Pancreas (tissue), 10 donors: ENCODE data around the gene LUZP2. TPM values are rescaled to one million over a fixed set of nuclear protein-coding genes. Genes with fewer than 3 reads are reported as not detected.

Experiments
- ATAC-seq, 4 donors: fragments of 200-7000 bp; cut with Tn5 transposase; one replicate each; pipeline versions ENCODE4 v1.8.0 to v1.9.1; 2020; ENCODE audit warnings: mild to moderate bottlenecking in 4 of 4, moderate library complexity in 4 of 4
- DNase-seq, 6 donors: peaks; one replicate each; pipeline ENCODE4 v3.0.0-alpha.2; 2020
- FAIRE-seq: peaks from 2 replicates; lab custom pipeline; 2012; peaks lifted over from hg19 to GRCh38; lab: Jason Lieb, UNC
- H3K27ac ChIP-seq, 4 donors: fragments of 200-600 bp; sonication (generic); 1 replicate in 3 of 4; 2 replicates in 1 of 4; pipeline versions ENCODE4 v1.5.0 to v1.8.0; 2020
- H3K27me3 ChIP-seq, 4 donors: fragments of 200-600 bp; one replicate each; pipeline ENCODE4 v1.8.0; 2021
- H3K36me3 ChIP-seq, 3 donors: fragments of 200-600 bp; sonication (generic) in 1 of 3; one replicate each; pipeline versions ENCODE4 v1.5.0 to v1.8.0; 2020 to 2021
- H3K4me1 ChIP-seq, 3 donors: fragments of 200-600 bp; one replicate each; pipeline ENCODE4 v1.8.0; 2021
- H3K4me3 ChIP-seq, 4 donors: fragments of 200-600 bp; sonication (generic) in 2 of 4; one replicate each; pipeline versions ENCODE4 v1.5.0 to v1.8.0; 2020 to 2021
- H3K9me3 ChIP-seq, 4 donors: fragments of 200-600 bp; one replicate each; pipeline ENCODE4 v1.8.0; 2021
- CTCF ChIP-seq, 4 donors: fragments of 200-600 bp; sonication (generic) in 3 of 4; IDR thresholded peaks; one replicate each; pipeline versions ENCODE4 v1.5.0 to v1.8.0; 2021; ENCODE audit warnings: antibody characterized with exemption in 4 of 4
- WGBS, 2 donors: extraction: QIAGEN DNeasy Blood & Tissue Kit; methylation state at CpG; one replicate each; pipeline ENCODE4 v1.1.7; 2013; 5-methylcytosine and 5-hydroxymethylcytosine counted together
- intact Hi-C, 3 donors: fragments of 100-400 bp; cut with DNase I; formaldehyde crosslinking; loops; one replicate each; pipeline versions ENCODE4 v1.11.1 to v1.14.2; 2022
- polyA plus RNA-seq, 2 donors: library from polyadenylated mRNA; stranded (reverse); fragments of 200-250 nt; gene quantifications; one replicate each; pipeline ENCODE4 v1.2.3, GENCODE V29; 2013
- total RNA-seq, 6 donors: library from RNA; stranded (reverse); fragmentation: NEBNext Ultra II Directional in 4 of 6; extraction: Animal tissue kit (Norgen Biotek cat#: 25700) in 4 of 6; gene quantifications; one replicate each; pipeline versions ENCODE4 v1.2.1 to v1.2.4, GENCODE V29; 2021 to 2023
- donor health status: healthy with polysubstance abuse.
- donor health status: DM: no; HTN: no; CAD: no; lungs with moderate emphysema.
- donor health status: DM: no; HTN: no; CAD: no.
- donor health status: control.
- donor health status: control.
- donor health status: Bipolar disorder and iron deficiency.
- donor health status: DM: yes; HTN: yes; CAD: no.
- donor health status: DM: no; HTN: no; CAD: no.
- donor health status: DM: no; HTN: no; CAD: no.
- donor health status: DM: yes; HTN: yes; CAD: no.

Gene LUZP2
- total and polyA plus RNA-seq, 8 donors, result 0.04 to 0.19 (median 0.07) TPM; not detected in 3

- no peaks in the 10 kb centered on the region for H3K36me3 ChIP-seq
- H3K27ac ChIP-seq, result no peak overlapping the region
- H3K4me1 ChIP-seq, result no peaks in the 10 kb centered on the region
- no peaks in the 10 kb centered on the region for H3K27me3 ChIP-seq
- no peak for FAIRE-seq
- no peak for TF ChIP-seq CTCF (IDR thresholded peaks at IDR 0.05)
- ATAC-seq, result no peak
- no peaks in the 10 kb centered on the region for H3K9me3 ChIP-seq
- WGBS, 2 donors, result 52 to 74% methylated on average over 2 of the region's 2 CpGs
- DNase-seq, result no peak
- H3K4me3 ChIP-seq, result no peak overlapping the region
- intact Hi-C loops, result no loop called here
Observed at GRCh38 chr11:24471084-24471483, 25.8 kb upstream of the LUZP2 start.

GRCh38 chr11:24478718-24479117 is 18.1 kb upstream of the LUZP2 start:
- no peak for ATAC-seq
- Histone ChIP-seq H3K4me3 (no peak overlapping the region), H3K27ac (no peak overlapping the region), H3K4me1 (no peaks in the 10 kb centered on the region), H3K27me3 (no peaks in the 10 kb centered on the region), H3K36me3 (no peaks in the 10 kb centered on the region), H3K9me3 (no peaks in the 10 kb centered on the region)
- 67 to 88% methylated on average over 1 of the region's 1 CpG for WGBS, 2 donors
- FAIRE-seq, result no peak
- no peak for TF ChIP-seq CTCF (IDR thresholded peaks at IDR 0.05)
- DNase-seq, result no peak
- intact Hi-C loops, result no loop called here

GRCh38 chr11:24489477-24489876 is 7.4 kb upstream of the LUZP2 start:
- FAIRE-seq (no peak), DNase-seq (no peak), ATAC-seq (no peak)
- intact Hi-C loops, result no loop called here
- Histone ChIP-seq H3K9me3 (no peaks in the 10 kb centered on the region), H3K27me3 (no peaks in the 10 kb centered on the region), H3K4me3 (no peak overlapping the region), H3K36me3 (no peaks in the 10 kb centered on the region), H3K4me1 (no peaks in the 10 kb centered on the region), H3K27ac (no peak overlapping the region)
- WGBS, 2 donors, result 52 to 63% methylated on average over 4 of the region's 4 CpGs
- TF ChIP-seq CTCF (IDR thresholded peaks at IDR 0.05), result no peak

- no peaks in the 10 kb centered on the region for H3K36me3 ChIP-seq
- WGBS, 2 donors, result 3 to 5% methylated on average over 14 of the region's 14 CpGs
- no peak for TF ChIP-seq CTCF (IDR thresholded peaks at IDR 0.05)
- H3K27me3 ChIP-seq, result no peaks in the 10 kb centered on the region
- no peak for FAIRE-seq
- intact Hi-C loops, result no loop called here
- peak overlapping the region in 2 of 4 donors; percentile 31 to 48 for H3K4me3 ChIP-seq
- peak in 2 of 4 donors; percentile 19 to 22 for ATAC-seq
- no peaks in the 10 kb centered on the region for H3K4me1 ChIP-seq
- H3K27ac ChIP-seq, result no peak overlapping the region
- H3K9me3 ChIP-seq, result no peaks in the 10 kb centered on the region
- DNase-seq, result no peak
Observed at GRCh38 chr11:24496386-24496735, 492 bp upstream of the LUZP2 start.

GRCh38 chr11:24497831-24498230 is 978 bp downstream of the LUZP2 start:
- DNase-seq, result no peak
- Histone ChIP-seq H3K4me3 (no peak overlapping the region), H3K9me3 (no peaks in the 10 kb centered on the region), H3K4me1 (no peaks in the 10 kb centered on the region), H3K27me3 (no peaks in the 10 kb centered on the region), H3K27ac (no peak overlapping the region), H3K36me3 (no peaks in the 10 kb centered on the region)
- WGBS, 2 donors, result 48 to 61% methylated on average over 3 of the region's 3 CpGs
- intact Hi-C loops, result no loop called here
- no peak for FAIRE-seq
- no peak for TF ChIP-seq CTCF (IDR thresholded peaks at IDR 0.05)
- ATAC-seq, result no peak
